CD14-positive monocyte (primary cell): ENCODE results near the gene LRRC45. TPM values are rescaled to one million over a fixed set of nuclear protein-coding genes. Genes with fewer than 3 reads are reported as not detected.
"Not testable (repeated sequence)": the region's sequence is repeated elsewhere in the genome, so short reads cannot be mapped to it uniquely, and the experiment has no call there.

Source experiments
- DNase-seq, 3 donors: peaks; one replicate each; pipeline ENCODE4 v3.0.0-alpha.2; 2011 to 2022
- H2AFZ ChIP-seq: 2 replicates; pipeline ENCODE4 v1.6.0; 2012; ENCODE audit warnings: mild to moderate bottlenecking, low read depth, low read length, inconsistent platforms; ENCODE audit not compliant: insufficient read depth, poor library complexity, severe bottlenecking
- H3K27ac ChIP-seq, 2 donors: 1 replicate in 1 of 2; 2 replicates in 1 of 2; pipeline ENCODE4 v1.5.1; 2012 to 2013; ENCODE audit warnings: low read length in 2 of 2, control low read depth in 1 of 2, inconsistent platforms in 1 of 2, low read depth in 1 of 2, mild to moderate bottlenecking in 1 of 2
- H3K27me3 ChIP-seq, 2 donors: one replicate each; pipeline versions ENCODE4 v1.6.0 to v1.6.1; 2011 to 2013; ENCODE audit warnings: low read length in 2 of 2; ENCODE audit not compliant: control insufficient read depth in 2 of 2, insufficient read depth in 2 of 2
- H3K36me3 ChIP-seq, 2 donors: replicated peaks in 1 of 2; 1 replicate in 1 of 2; 2 replicates in 1 of 2; pipeline versions ENCODE4 v1.5.1 to v1.6.1; 2012 to 2013; ENCODE audit warnings: low read length in 2 of 2, control low read depth in 1 of 2, inconsistent platforms in 1 of 2, mild to moderate bottlenecking in 1 of 2; ENCODE audit not compliant: insufficient read depth in 2 of 2, control insufficient read depth in 1 of 2
- H3K4me1 ChIP-seq, 2 donors: 1 replicate in 1 of 2; 2 replicates in 1 of 2; pipeline versions ENCODE4 v1.5.1 to v1.6.1; 2012 to 2013; ENCODE audit warnings: low read length in 2 of 2, control low read depth in 1 of 2, inconsistent platforms in 1 of 2, mild to moderate bottlenecking in 1 of 2, moderate library complexity in 1 of 2; ENCODE audit not compliant: insufficient read depth in 2 of 2, control insufficient read depth in 1 of 2
- H3K4me2 ChIP-seq: replicated peaks from 2 replicates; pipeline ENCODE3; 2012; ENCODE audit warnings: low read length, moderate library complexity, mild to moderate bottlenecking; ENCODE audit not compliant: poor library complexity, severe bottlenecking; ENCODE audit errors: extremely low read depth
- H3K4me3 ChIP-seq, 3 experiments: fragments of 200-600 bp in 1 of 3; sonication (generic) in 1 of 3; replicated peaks in 1 of 3; 1 replicate in 2 of 3; 2 replicates in 1 of 3; pipeline ENCODE4 v1.5.1; 2011 to 2013; ENCODE audit warnings: low read length in 3 of 3, mild to moderate bottlenecking in 3 of 3, control low read depth in 2 of 3, low read depth in 2 of 3, inconsistent platforms in 1 of 3, moderate library complexity in 1 of 3
- H3K79me2 ChIP-seq: 2 replicates; pipeline ENCODE4 v1.6.0; 2012; ENCODE audit warnings: mild to moderate bottlenecking, control low read depth, inconsistent platforms, low read length, moderate library complexity; ENCODE audit not compliant: insufficient read depth
- H3K9ac ChIP-seq: 2 replicates; pipeline ENCODE4 v1.6.0; 2017; ENCODE audit warnings: low read length, mild to moderate bottlenecking; ENCODE audit not compliant: insufficient read depth, poor library complexity, severe bottlenecking
- H3K9me3 ChIP-seq, 2 donors: replicated peaks in 1 of 2; 1 replicate in 1 of 2; 2 replicates in 1 of 2; pipeline versions ENCODE4 v1.5.1 to v1.6.1; 2012 to 2013; ENCODE audit warnings: low read length in 2 of 2, control low read depth in 1 of 2; ENCODE audit not compliant: control insufficient read depth in 1 of 2, insufficient read depth in 1 of 2
- H4K20me1 ChIP-seq: 2 replicates; pipeline ENCODE4 v1.6.0; 2012; ENCODE audit warnings: mild to moderate bottlenecking, low read length, control low read depth, moderate library complexity; ENCODE audit not compliant: insufficient read depth
- H3K27ac Mint-ChIP-seq, 7 donors: one replicate each; pipeline ENCODE4 v1.8.0; 2020; ENCODE audit warnings: mild to moderate bottlenecking in 7 of 7, mixed read lengths in 7 of 7, moderate library complexity in 6 of 7, inconsistent platforms in 2 of 7
- H3K27me3 Mint-ChIP-seq, 3 donors: one replicate each; pipeline ENCODE4 v1.8.0; 2021 to 2022; ENCODE audit warnings: low read depth in 3 of 3, mild to moderate bottlenecking in 3 of 3, mixed read lengths in 3 of 3, moderate library complexity in 3 of 3, inconsistent platforms in 1 of 3
- H3K36me3 Mint-ChIP-seq, 2 donors: one replicate each; pipeline ENCODE4 v1.8.0; 2020; ENCODE audit warnings: mixed read lengths in 2 of 2, inconsistent platforms in 1 of 2, mild to moderate bottlenecking in 1 of 2
- H3K4me1 Mint-ChIP-seq: one replicate; pipeline ENCODE4 v1.8.0; 2020; ENCODE audit warnings: mild to moderate bottlenecking, mixed read lengths
- H3K4me3 Mint-ChIP-seq, 2 donors: one replicate each; pipeline ENCODE4 v1.8.0; 2020; ENCODE audit warnings: mild to moderate bottlenecking in 2 of 2, mixed read lengths in 2 of 2, moderate library complexity in 1 of 2
- H3K9me3 Mint-ChIP-seq, 7 donors: one replicate each; pipeline ENCODE4 v1.8.0; 2020 to 2022; ENCODE audit warnings: mixed read lengths in 7 of 7, mild to moderate bottlenecking in 6 of 7, moderate library complexity in 6 of 7, inconsistent platforms in 2 of 7
- CTCF ChIP-seq: fragments of 200-600 bp; IDR thresholded peaks from one replicate; pipeline ENCODE4 v1.8.0; 2022; ENCODE audit warnings: antibody characterized with exemption, mild to moderate bottlenecking
- WGBS: methylation state at CpG from one replicate; pipeline ENCODE4 v1.1.5; 2013; ENCODE audit warnings: missing lambda C conversion rate; ENCODE audit not compliant: insufficient coverage; 5-methylcytosine and 5-hydroxymethylcytosine counted together
- intact Hi-C, 2 donors: fragments of 100-400 bp; cut with micrococcal nuclease; formaldehyde crosslinking; loops; one replicate each; pipeline versions ENCODE4 v1.15.0 to v1.15.1; 2023
- polyA plus RNA-seq, 3 donors: library from polyadenylated mRNA; depleted of rRNA in 1 of 3; unstranded in 2 of 3; stranded (reverse) in 1 of 3; fragments of 300-500 nt in 2 of 3; fragments of >200 nt in 1 of 3; fragmentation: Illumina TruSeq in 2 of 3; gene quantifications; 1 replicate in 2 of 3; 2 replicates in 1 of 3; pipeline ENCODE4 v1.2.3, GENCODE V29; 2012 to 2021

LRRC45 gene
- polyA plus RNA-seq, 3 donors: 2.6 to 12.2 (median 3.4) TPM

DNA sequence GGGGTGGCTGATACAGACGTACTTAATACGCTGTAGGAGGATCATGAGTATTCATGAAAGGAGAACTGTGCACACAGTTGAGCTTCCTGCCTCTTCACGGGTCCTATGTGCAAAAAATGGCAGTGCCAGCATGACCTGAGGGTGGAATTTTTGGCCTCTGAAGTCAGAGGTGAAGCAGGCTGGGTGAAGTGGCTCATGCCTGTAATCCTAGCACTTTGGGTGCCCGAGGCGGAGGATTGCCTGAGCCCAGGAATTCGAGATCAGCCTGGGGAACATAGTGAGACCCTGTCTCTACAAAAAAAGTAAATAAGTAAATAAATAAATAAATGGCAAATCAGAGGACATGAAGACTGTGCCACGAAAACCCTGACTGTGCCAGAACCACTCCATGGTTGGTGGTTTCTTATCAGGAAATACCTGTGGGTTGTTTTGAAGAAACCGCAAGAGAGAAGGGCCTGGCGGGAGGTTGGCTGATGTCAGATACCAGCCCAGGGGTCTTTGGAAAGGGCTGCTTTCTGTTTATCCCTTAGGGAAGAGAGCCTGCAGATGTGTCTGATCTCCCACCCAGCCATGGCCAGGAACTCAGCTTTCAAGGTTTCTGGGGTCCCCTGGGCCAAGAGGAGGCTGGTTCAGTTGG, 42.3 kb upstream of the LRRC45 start:
- H3K9me3 ChIP-seq: no peaks in the 10 kb centered on the region
- H3K36me3 Mint-ChIP-seq: peaks cover 27 to 59% of the 10 kb centered on the region in 2 donors
- H3K4me3 Mint-ChIP-seq: no peak overlapping the region
- intact Hi-C loops: no loop called here
- no peak overlapping the region for H3K4me3 ChIP-seq
- H2AFZ ChIP-seq: no peak overlapping the region
- peaks cover 33% of the 10 kb centered on the region for H3K4me1 Mint-ChIP-seq
- H3K27me3 Mint-ChIP-seq: peaks cover 0 to 7% (median 2%) of the 10 kb centered on the region in 3 donors
- H3K36me3 ChIP-seq: peaks cover 19 to 28% of the 10 kb centered on the region in 2 donors
- no peak overlapping the region for H3K9ac ChIP-seq
- DNase-seq: no peak
- WGBS: 28% methylated on average over 6 of the region's 9 CpGs
- H4K20me1 ChIP-seq: no peaks in the 10 kb centered on the region
- peaks cover 24 to 28% of the 10 kb centered on the region in 2 donors for H3K4me1 ChIP-seq
- H3K27me3 ChIP-seq: no peaks in the 10 kb centered on the region
- H3K4me2 ChIP-seq: no peak overlapping the region
- TF ChIP-seq CTCF: no peak
- H3K27ac Mint-ChIP-seq: no peak overlapping the region
- peaks cover 12% of the 10 kb centered on the region for H3K79me2 ChIP-seq
- H3K27ac ChIP-seq: no peak overlapping the region
- no peaks in the 10 kb centered on the region for H3K9me3 Mint-ChIP-seq

GRCh38 chr17:81981511-81981910, 41.6 kb upstream of the LRRC45 start:
- H3K27ac Mint-ChIP-seq, H3K4me3 ChIP-seq, H2AFZ ChIP-seq, H3K9me3 ChIP-seq, H3K27ac ChIP-seq, H3K9ac ChIP-seq, H3K4me3 Mint-ChIP-seq, H3K27me3 ChIP-seq, H3K4me2 ChIP-seq, H3K27me3 Mint-ChIP-seq, H3K9me3 Mint-ChIP-seq, intact Hi-C loops, DNase-seq, H4K20me1 ChIP-seq: not testable (repeated sequence)
- H3K79me2 ChIP-seq: peaks cover 12% of the 10 kb centered on the region
- H3K36me3 ChIP-seq: peaks cover 25 to 34% of the 10 kb centered on the region in 2 donors
- Mint-ChIP-seq H3K36me3 (peaks cover 32 to 65% of the 10 kb centered on the region in 2 donors), H3K4me1 (peaks cover 29% of the 10 kb centered on the region)
- 99% methylated on average over 10 of the region's 12 CpGs for WGBS
- H3K4me1 ChIP-seq: peaks cover 21 to 26% of the 10 kb centered on the region in 2 donors
